Spleen (tissue), 11 donors: Measurements from ENCODE around the gene UBE3B. TPM values are rescaled to one million over a fixed set of nuclear protein-coding genes. Genes with fewer than 3 reads are reported as not detected.

Source experiments
- DNase-seq: peaks from one replicate; pipeline ENCODE4 v3.0.0-alpha.2; 2020
- H3K27ac ChIP-seq, 8 donors: fragments of 200-600 bp; sonication (generic) in 7 of 8; 1 replicate in 4 of 8; 2 replicates in 4 of 8; pipeline versions ENCODE4 v1.5.0 to v1.8.0; 2016 to 2021; ENCODE audit warnings: inconsistent platforms in 4 of 8, mild to moderate bottlenecking in 4 of 8, moderate library complexity in 1 of 8
- H3K27me3 ChIP-seq, 7 donors: fragments of 200-600 bp; sonication (generic) in 6 of 7; replicated peaks in 1 of 7; 1 replicate in 4 of 7; 2 replicates in 3 of 7; pipeline versions ENCODE4 v1.5.0 to v1.8.0; 2016 to 2021; ENCODE audit warnings: inconsistent platforms in 3 of 7, mild to moderate bottlenecking in 1 of 7
- H3K36me3 ChIP-seq, 6 donors: fragments of 200-600 bp; sonication (generic) in 5 of 6; 1 replicate in 4 of 6; 2 replicates in 2 of 6; pipeline versions ENCODE4 v1.5.0 to v1.8.0; 2016 to 2021; ENCODE audit warnings: inconsistent platforms in 2 of 6
- H3K4me1 ChIP-seq, 6 donors: fragments of 200-600 bp; sonication (generic) in 5 of 6; 1 replicate in 3 of 6; 2 replicates in 3 of 6; pipeline versions ENCODE4 v1.5.0 to v1.8.0; 2016 to 2021; ENCODE audit warnings: inconsistent platforms in 3 of 6
- H3K4me3 ChIP-seq, 8 donors: fragments of 200-600 bp; sonication (generic) in 7 of 8; 1 replicate in 4 of 8; 2 replicates in 4 of 8; pipeline versions ENCODE4 v1.5.0 to v1.8.0; 2016 to 2021; ENCODE audit warnings: inconsistent platforms in 4 of 8, mild to moderate bottlenecking in 4 of 8, moderate library complexity in 2 of 8
- H3K9me3 ChIP-seq, 8 donors: fragments of 200-600 bp; sonication (generic) in 7 of 8; 1 replicate in 4 of 8; 2 replicates in 4 of 8; pipeline versions ENCODE4 v1.5.0 to v1.8.0; 2016 to 2021; ENCODE audit warnings: inconsistent platforms in 4 of 8
- POLR2A ChIP-seq, 3 donors: fragments of 450-650 bp; IDR thresholded peaks; one replicate each; pipeline ENCODE4 v1.5.1; 2017; ENCODE audit warnings: antibody characterized with exemption in 3 of 3, mild to moderate bottlenecking in 1 of 3
- POLR2AphosphoS5 ChIP-seq, 3 donors: sonication (generic); formaldehyde crosslinking; IDR thresholded peaks; one replicate each; pipeline ENCODE4 v1.5.1; 2017; ENCODE audit warnings: antibody characterized with exemption in 3 of 3
- WGBS, 5 donors: extraction: QIAGEN DNeasy Blood & Tissue Kit in 3 of 5; methylation state at CpG; one replicate each; pipeline versions ENCODE4 v1.1.5 to v1.1.7; 2013 to 2018; 5-methylcytosine and 5-hydroxymethylcytosine counted together
- intact Hi-C: fragments of 100-400 bp; cut with DNase I; formaldehyde crosslinking; loops from one replicate; pipeline ENCODE4 v1.15.0; 2023; ENCODE audit warnings: low total_unique reads
- polyA plus RNA-seq, 3 donors: library from polyadenylated mRNA; stranded (reverse); fragments of 200-250 nt; gene quantifications; one replicate each; pipeline ENCODE4 v1.2.1, GENCODE V29; 2013
- total RNA-seq, 7 donors: library from RNA; depleted of rRNA in 3 of 7; stranded (reverse); fragments of >200 nt in 3 of 7; fragmentation: NEBNext Ultra II Directional in 4 of 7; extraction: Animal tissue kit (Norgen Biotek cat#: 25700) in 4 of 7; gene quantifications; one replicate each; pipeline versions ENCODE4 v1.1.0 to v1.2.1, GENCODE V29; 2016 to 2021
- TF ChIP-seq, protein P1 (sequence below), 11 experiments: fragments of 200-600 bp in 7 of 11; fragments of 450-650 bp in 4 of 11; sonication (generic) in 4 of 11; IDR thresholded peaks in 8 of 11; conservative IDR thresholded peaks in 3 of 11; 1 replicate in 7 of 11; 2 replicates in 4 of 11; pipeline versions ENCODE4 v1.4.0 to v1.8.0; 2016 to 2021; ENCODE audit warnings: antibody characterized with exemption in 11 of 11, inconsistent platforms in 4 of 11, mild to moderate bottlenecking in 1 of 11
- donor health status: healthy with polysubstance abuse.
- donor health status: DM: no; HTN: no; CAD: no; lungs with moderate emphysema.
- donor health status: DM: no; HTN: no; CAD: no.
- donor health status: Bipolar disorder and iron deficiency.
- donor health status: healthy.
- donor health status: DM: no; HTN: no; CAD: no.
- donor health status: DM: yes; HTN: yes; CAD: no.

UBE3B gene
- total and polyA plus RNA-seq, 10 donors: 5.7 to 63.1 (median 42.3) TPM

DNA sequence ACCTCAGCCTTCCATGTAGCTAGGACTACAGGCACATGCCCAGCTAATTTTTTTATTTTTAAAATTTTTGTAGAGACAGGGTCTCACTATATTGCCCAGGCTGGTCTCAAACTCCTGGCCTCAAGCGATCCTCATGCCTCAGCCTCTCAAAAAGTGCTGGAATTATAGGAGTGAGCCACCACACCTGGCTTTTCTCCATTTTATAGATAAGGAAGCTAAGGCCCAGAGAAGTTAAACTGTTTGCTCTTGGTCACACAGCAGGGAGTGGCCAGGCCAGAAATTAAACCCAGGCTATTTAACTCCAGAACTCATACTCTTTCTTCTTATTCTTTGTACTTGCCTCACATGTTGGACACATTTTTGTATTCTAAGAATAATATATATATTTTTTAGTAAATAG lies 16.5 kb downstream of the UBE3B start:
- Histone ChIP-seq H3K4me3 (no peak overlapping the region), H3K27me3 (no peaks in the 10 kb centered on the region), H3K4me1 (no peaks in the 10 kb centered on the region), H3K9me3 (no peaks in the 10 kb centered on the region), H3K36me3 (peaks cover 8 to 100% (median 85%) of the 10 kb centered on the region in 6 donors), H3K27ac (no peak overlapping the region)
- WGBS, 5 donors: 96 to 100% (median 97%) methylated on average over 1 of the region's 1 CpG
- no peak for DNase-seq
- TF ChIP-seq, protein P1, sequence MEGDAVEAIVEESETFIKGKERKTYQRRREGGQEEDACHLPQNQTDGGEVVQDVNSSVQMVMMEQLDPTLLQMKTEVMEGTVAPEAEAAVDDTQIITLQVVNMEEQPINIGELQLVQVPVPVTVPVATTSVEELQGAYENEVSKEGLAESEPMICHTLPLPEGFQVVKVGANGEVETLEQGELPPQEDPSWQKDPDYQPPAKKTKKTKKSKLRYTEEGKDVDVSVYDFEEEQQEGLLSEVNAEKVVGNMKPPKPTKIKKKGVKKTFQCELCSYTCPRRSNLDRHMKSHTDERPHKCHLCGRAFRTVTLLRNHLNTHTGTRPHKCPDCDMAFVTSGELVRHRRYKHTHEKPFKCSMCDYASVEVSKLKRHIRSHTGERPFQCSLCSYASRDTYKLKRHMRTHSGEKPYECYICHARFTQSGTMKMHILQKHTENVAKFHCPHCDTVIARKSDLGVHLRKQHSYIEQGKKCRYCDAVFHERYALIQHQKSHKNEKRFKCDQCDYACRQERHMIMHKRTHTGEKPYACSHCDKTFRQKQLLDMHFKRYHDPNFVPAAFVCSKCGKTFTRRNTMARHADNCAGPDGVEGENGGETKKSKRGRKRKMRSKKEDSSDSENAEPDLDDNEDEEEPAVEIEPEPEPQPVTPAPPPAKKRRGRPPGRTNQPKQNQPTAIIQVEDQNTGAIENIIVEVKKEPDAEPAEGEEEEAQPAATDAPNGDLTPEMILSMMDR (IDR thresholded peaks at IDR 0.05 in 8 of 11, conservative IDR thresholded peaks at IDR 0.05 in 3 of 11): no peak
- no peak for TF ChIP-seq POLR2A (IDR thresholded peaks at IDR 0.05)
- TF ChIP-seq POLR2AphosphoS5 (IDR thresholded peaks at IDR 0.05): no peak
- intact Hi-C loops: no loop called here

DNA sequence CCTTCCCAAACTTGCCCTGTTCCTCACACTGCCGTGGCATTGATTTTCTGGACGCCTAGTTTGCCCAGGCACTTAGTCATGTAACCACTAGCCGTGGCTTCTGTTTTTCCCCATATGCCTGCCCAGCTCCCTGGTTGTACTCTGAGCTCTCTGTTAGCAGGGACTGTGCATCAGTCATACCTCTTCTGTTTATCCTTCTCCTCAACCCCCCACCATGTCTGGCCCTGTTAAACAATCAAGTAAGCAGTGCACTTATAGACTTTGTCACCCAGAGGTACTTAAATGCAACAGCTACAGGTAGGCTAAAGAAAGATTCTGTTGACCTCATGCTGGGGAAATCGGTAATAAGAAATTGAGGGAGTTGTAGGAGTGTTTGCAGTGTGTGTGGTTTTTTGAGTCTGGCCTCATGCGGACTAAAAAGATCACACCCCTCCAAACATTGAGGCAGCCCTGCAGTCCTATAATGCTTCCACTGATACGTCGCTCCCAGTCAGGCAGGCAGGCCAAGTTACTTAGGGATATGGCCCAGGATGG lies 17.0 kb downstream of the UBE3B start:
- Histone ChIP-seq H3K27ac (no peak overlapping the region), H3K27me3 (no peaks in the 10 kb centered on the region), H3K4me3 (no peak overlapping the region), H3K4me1 (no peaks in the 10 kb centered on the region), H3K9me3 (no peaks in the 10 kb centered on the region), H3K36me3 (peaks cover 8 to 100% (median 85%) of the 10 kb centered on the region in 6 donors)
- DNase-seq: no peak
- no peak for TF ChIP-seq POLR2A (IDR thresholded peaks at IDR 0.05)
- no peak for TF ChIP-seq POLR2AphosphoS5 (IDR thresholded peaks at IDR 0.05)
- TF ChIP-seq, protein P1 (IDR thresholded peaks at IDR 0.05 in 8 of 11, conservative IDR thresholded peaks at IDR 0.05 in 3 of 11): no peak
- intact Hi-C loops: no loop called here
- WGBS, 5 donors: 89 to 97% (median 90%) methylated on average over 7 of the region's 7 CpGs

DNA sequence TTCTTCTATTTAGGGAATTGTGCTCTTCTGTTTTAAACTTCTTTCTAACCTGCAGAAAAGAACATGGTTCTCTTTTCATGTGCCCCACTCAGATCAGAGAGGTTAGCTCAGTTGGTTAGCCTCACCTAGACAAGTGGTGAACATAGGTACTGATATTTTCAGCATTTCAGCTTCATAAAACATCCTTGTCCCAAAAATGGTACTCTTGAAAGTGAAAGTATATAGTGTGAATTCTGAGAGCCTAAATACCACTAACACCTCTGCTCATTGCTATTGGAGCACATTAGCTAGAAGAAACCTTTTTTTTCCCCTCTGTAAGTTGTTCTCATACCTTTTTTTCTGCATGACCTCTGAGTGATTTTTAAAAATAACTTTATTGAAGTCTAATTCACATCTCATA lies 17.6 kb downstream of the UBE3B start:
- TF ChIP-seq, protein P1 (IDR thresholded peaks at IDR 0.05 in 8 of 11, conservative IDR thresholded peaks at IDR 0.05 in 3 of 11): no peak
- TF ChIP-seq POLR2AphosphoS5 (IDR thresholded peaks at IDR 0.05) (no peak), POLR2A (IDR thresholded peaks at IDR 0.05) (no peak)
- no peaks in the 10 kb centered on the region for H3K27me3 ChIP-seq
- H3K4me1 ChIP-seq: no peaks in the 10 kb centered on the region
- H3K27ac ChIP-seq: no peak overlapping the region
- DNase-seq: no peak
- peaks cover 4 to 100% (median 85%) of the 10 kb centered on the region in 6 donors for H3K36me3 ChIP-seq
- no peaks in the 10 kb centered on the region for H3K9me3 ChIP-seq
- H3K4me3 ChIP-seq: no peak overlapping the region
- intact Hi-C loops: no loop called here

DNA sequence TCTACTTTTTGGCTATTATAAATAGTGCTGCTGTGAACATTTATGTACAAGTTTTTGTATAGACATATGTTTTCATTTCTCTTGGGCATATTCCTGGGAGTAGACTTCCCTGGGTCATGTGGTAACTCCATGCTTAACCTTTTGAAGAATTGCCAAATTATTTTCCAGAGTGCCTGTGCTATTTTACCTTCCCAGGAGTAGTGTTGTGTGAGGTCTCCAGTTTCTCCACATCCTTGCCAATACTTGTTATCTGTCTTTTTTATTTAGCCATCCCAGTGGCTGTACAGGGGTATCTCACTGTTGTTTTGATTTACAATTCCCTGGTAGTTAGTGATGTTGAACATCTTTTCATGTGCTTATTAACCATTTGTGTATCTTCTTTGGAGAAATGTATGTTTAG lies 18.9 kb downstream of the UBE3B start:
- H3K4me3 ChIP-seq: no peak overlapping the region
- H3K4me1 ChIP-seq: no peaks in the 10 kb centered on the region
- peaks cover 0 to 100% (median 85%) of the 10 kb centered on the region in 6 donors for H3K36me3 ChIP-seq
- no peak for DNase-seq
- no peak overlapping the region for H3K27ac ChIP-seq
- H3K27me3 ChIP-seq: no peaks in the 10 kb centered on the region
- TF ChIP-seq, protein P1 (IDR thresholded peaks at IDR 0.05 in 8 of 11, conservative IDR thresholded peaks at IDR 0.05 in 3 of 11): no peak
- TF ChIP-seq POLR2A (IDR thresholded peaks at IDR 0.05): no peak
- no peak for TF ChIP-seq POLR2AphosphoS5 (IDR thresholded peaks at IDR 0.05)
- H3K9me3 ChIP-seq: no peaks in the 10 kb centered on the region
- intact Hi-C loops: no loop called here
